Measurements from ENCODE around the gene MAK. TPM values are rescaled to one million over a fixed set of nuclear protein-coding genes. Genes with fewer than 3 reads are reported as not detected.
A peak's percentile ranks its signal among the peaks of the same experiment; 100 is the strongest.

MAK gene
- polyA plus RNA-seq, 1 donor from 2014 or later, result not detected

DNA sequence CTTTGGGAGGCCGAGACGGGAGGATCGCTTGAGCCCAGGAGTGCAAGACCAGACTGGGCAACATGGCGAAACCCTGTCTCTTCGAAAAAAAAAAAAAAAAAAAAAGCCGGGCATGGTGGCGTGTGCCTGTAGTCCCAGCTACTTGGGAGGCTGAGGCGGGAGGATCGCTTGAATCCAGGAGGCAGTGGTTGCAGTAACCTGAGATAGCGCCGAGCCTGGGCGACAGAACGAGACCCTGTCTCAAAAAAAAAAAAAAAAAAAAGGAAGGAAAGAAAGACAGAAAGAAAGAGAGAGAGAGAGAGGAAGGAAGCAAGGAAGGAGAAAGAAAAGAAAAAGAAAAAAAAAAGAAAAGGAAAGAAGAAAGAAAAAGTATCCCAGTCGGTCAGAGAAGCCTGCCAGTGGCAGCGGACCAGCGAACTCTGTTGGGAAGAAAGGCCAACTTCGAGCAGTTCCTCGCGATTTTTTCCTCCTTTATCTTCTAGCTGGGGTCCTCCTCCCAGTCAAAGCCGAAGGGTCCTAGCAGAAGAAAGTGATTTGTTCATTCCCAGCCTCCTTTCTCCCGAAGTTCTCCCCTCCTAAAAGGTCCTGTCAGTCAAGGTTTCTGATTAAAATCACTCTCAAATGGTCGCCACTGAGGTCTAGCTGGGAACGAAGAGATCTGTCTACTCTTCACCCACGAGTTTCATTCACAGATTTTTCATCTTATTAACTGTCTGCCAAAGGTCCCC, 46.1 kb upstream of the MAK start:
- H3K9me2 ChIP-seq (ENCODE audit: insufficient read depth, low read length), result no peaks in the 10 kb centered on the region
- no peaks in the 10 kb centered on the region for H4K20me1 ChIP-seq (ENCODE audit: insufficient read depth)
- H2AFZ ChIP-seq (ENCODE audit: low read depth, low read length), result no peak overlapping the region
- H3K79me2 ChIP-seq (replicated peaks; ENCODE audit: insufficient read depth, low read length), result no peaks in the 10 kb centered on the region
- H3K27me3 ChIP-seq (ENCODE audit: insufficient read depth, low read depth, low read length), result peaks cover 86% of the 10 kb centered on the region
- TF ChIP-seq, protein P1, sequence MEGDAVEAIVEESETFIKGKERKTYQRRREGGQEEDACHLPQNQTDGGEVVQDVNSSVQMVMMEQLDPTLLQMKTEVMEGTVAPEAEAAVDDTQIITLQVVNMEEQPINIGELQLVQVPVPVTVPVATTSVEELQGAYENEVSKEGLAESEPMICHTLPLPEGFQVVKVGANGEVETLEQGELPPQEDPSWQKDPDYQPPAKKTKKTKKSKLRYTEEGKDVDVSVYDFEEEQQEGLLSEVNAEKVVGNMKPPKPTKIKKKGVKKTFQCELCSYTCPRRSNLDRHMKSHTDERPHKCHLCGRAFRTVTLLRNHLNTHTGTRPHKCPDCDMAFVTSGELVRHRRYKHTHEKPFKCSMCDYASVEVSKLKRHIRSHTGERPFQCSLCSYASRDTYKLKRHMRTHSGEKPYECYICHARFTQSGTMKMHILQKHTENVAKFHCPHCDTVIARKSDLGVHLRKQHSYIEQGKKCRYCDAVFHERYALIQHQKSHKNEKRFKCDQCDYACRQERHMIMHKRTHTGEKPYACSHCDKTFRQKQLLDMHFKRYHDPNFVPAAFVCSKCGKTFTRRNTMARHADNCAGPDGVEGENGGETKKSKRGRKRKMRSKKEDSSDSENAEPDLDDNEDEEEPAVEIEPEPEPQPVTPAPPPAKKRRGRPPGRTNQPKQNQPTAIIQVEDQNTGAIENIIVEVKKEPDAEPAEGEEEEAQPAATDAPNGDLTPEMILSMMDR (IDR thresholded peaks at IDR 0.05; ENCODE audit: poor library complexity, severe bottlenecking), result no peak
- peak; percentile 39 for TF ChIP-seq EZH2 (IDR thresholded peaks at IDR 0.05; ENCODE audit: borderline replicate concordance, insufficient read depth, low read length, poor library complexity, severe bottlenecking)
- H3K9me3 ChIP-seq (ENCODE audit: low read length), result no peaks in the 10 kb centered on the region
- H3K36me3 ChIP-seq (ENCODE audit: insufficient read depth, low read length), result no peaks in the 10 kb centered on the region
- no peak overlapping the region for H3K4me3 ChIP-seq (ENCODE audit: low read length)
- no peak overlapping the region for H3K9ac ChIP-seq (ENCODE audit: low read length)
- no peaks in the 10 kb centered on the region for H3F3A ChIP-seq (ENCODE audit: insufficient read depth, low read length, poor library complexity, severe bottlenecking)
- H3K27ac ChIP-seq (ENCODE audit: low read length), result no peak overlapping the region
- no peak overlapping the region for H3K4me2 ChIP-seq (ENCODE audit: low read length)

DNA sequence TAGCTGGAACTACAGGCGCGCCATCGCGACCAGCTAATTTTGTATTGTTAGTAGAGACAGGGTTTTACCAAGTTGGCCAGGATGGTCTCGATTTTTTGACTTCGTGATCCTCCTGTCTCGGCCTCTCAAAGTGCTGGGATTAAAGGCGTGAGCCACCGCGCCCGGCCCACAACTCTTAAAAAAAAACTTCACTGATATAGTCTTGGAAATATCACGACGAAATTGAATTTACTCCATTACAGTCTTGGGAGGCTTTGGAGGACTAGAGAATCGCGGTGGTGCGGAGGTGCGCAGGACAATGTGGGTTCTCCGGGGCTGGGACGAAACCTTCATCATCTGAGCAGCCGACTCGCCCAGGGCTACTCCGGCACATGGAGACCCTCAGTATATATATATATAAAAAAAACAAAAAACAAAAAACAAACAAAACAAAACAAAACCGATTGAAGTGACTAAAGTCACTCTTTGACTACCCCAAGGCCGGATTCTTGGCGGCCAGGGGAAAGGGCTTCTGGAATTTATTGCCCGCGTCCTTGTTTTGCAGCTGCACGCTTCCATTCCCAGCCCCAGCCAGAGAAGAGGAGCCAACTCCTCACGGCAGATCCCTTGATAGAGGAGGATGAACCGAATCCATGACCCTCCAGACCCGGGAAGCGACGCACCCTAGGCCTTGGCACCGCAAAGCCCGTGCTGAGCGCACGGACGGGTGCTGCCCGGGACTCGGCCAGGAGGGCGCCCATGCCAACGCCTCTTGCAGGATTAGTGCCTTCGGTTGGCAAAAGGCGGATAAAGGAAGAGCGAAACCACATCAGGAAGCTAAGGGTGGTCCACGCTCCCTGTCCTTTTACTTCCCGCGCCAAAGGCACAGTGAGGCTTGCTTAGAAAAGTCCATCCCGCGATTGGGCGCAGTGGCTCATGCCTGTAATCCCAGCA, 45.2 kb upstream of the MAK start:
- Histone ChIP-seq H2AFZ (ENCODE audit: low read depth, low read length) (no peak overlapping the region), H3K9ac (ENCODE audit: low read length) (no peak overlapping the region), H4K20me1 (ENCODE audit: insufficient read depth) (no peaks in the 10 kb centered on the region), H3K79me2 (replicated peaks; ENCODE audit: insufficient read depth, low read length) (no peaks in the 10 kb centered on the region), H3K36me3 (ENCODE audit: insufficient read depth, low read length) (no peaks in the 10 kb centered on the region), H3K27ac (ENCODE audit: low read length) (no peak overlapping the region), H3F3A (ENCODE audit: insufficient read depth, low read length, poor library complexity, severe bottlenecking) (no peaks in the 10 kb centered on the region), H3K4me3 (ENCODE audit: low read length) (no peak overlapping the region), H3K4me2 (ENCODE audit: low read length) (no peak overlapping the region), H3K27me3 (ENCODE audit: insufficient read depth, low read depth, low read length) (peaks cover 86% of the 10 kb centered on the region), H3K9me2 (ENCODE audit: insufficient read depth, low read length) (no peaks in the 10 kb centered on the region), H3K9me3 (ENCODE audit: low read length) (no peaks in the 10 kb centered on the region)
- TF ChIP-seq MXI1 (conservative IDR thresholded peaks at IDR 0.05; ENCODE audit: poor library complexity, severe bottlenecking), result no peak
- TF ChIP-seq RAD21 (conservative IDR thresholded peaks at IDR 0.05), result no peak
- no peak for TF ChIP-seq EZH2 (IDR thresholded peaks at IDR 0.05; ENCODE audit: borderline replicate concordance, insufficient read depth, low read length, poor library complexity, severe bottlenecking)
- no peak for TF ChIP-seq EP300 (conservative IDR thresholded peaks at IDR 0.05; ENCODE audit: poor library complexity, severe bottlenecking)
- TF ChIP-seq POLR2AphosphoS5 (IDR thresholded peaks at IDR 0.05), result no peak
- TF ChIP-seq, protein P1 (IDR thresholded peaks at IDR 0.05; ENCODE audit: poor library complexity, severe bottlenecking), result no peak
- TF ChIP-seq, protein P2, sequence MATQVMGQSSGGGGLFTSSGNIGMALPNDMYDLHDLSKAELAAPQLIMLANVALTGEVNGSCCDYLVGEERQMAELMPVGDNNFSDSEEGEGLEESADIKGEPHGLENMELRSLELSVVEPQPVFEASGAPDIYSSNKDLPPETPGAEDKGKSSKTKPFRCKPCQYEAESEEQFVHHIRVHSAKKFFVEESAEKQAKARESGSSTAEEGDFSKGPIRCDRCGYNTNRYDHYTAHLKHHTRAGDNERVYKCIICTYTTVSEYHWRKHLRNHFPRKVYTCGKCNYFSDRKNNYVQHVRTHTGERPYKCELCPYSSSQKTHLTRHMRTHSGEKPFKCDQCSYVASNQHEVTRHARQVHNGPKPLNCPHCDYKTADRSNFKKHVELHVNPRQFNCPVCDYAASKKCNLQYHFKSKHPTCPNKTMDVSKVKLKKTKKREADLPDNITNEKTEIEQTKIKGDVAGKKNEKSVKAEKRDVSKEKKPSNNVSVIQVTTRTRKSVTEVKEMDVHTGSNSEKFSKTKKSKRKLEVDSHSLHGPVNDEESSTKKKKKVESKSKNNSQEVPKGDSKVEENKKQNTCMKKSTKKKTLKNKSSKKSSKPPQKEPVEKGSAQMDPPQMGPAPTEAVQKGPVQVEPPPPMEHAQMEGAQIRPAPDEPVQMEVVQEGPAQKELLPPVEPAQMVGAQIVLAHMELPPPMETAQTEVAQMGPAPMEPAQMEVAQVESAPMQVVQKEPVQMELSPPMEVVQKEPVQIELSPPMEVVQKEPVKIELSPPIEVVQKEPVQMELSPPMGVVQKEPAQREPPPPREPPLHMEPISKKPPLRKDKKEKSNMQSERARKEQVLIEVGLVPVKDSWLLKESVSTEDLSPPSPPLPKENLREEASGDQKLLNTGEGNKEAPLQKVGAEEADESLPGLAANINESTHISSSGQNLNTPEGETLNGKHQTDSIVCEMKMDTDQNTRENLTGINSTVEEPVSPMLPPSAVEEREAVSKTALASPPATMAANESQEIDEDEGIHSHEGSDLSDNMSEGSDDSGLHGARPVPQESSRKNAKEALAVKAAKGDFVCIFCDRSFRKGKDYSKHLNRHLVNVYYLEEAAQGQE (IDR thresholded peaks at IDR 0.05; ENCODE audit: borderline replicate concordance), result no peak
- no peak for TF ChIP-seq SMC3 (conservative IDR thresholded peaks at IDR 0.05; ENCODE audit: poor library complexity)
- TF ChIP-seq TAF1 (IDR thresholded peaks at IDR 0.05; ENCODE audit: low read depth), result no peak
